ENCODE results near the gene SPOCK1. TPM values are rescaled to one million over a fixed set of nuclear protein-coding genes. Genes with fewer than 3 reads are reported as not detected.
A peak's percentile ranks its signal among the peaks of the same experiment; 100 is the strongest.

SPOCK1 gene
- total and polyA plus RNA-seq, 2 experiments from 2014 or later, result 8.2 to 10.5 TPM

DNA sequence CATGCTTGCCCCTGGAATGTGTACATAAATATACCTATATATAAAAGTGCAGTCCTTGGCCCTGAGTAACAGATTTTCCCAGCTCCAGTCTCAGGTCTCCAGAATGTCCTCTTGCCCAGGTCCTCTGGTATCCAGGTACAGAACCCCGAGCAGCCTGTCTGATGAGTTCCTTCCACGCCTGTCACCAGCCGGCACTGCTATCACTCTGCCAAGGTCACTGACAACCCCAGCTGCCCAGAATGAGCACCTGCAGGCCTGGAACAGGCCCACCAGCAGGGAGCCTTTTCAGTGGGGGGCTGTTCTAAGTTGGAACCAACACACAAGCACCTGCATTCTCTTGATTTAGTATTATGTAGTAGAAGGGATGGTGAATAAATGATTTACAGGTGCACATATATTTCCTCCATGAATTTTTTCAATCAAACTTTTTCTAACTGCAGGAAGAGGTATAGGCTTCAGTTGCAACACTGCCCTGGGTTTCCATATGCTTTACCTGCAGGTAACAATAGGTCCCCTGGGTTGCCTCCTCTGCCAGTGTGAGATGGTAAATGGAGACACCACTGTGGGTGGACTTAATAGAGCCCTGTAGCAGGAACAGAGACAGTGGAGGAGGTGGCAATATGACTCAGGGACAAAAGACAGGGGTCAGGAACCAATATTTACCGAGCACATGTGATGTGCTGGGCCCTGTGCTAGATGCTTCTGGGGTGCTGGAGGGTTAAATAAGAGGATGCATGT, 291.9 kb downstream of the SPOCK1 start:
- no peak overlapping the region for H3K4me3 Mint-ChIP-seq
- Histone ChIP-seq H3K4me3 (no peak overlapping the region), H3K9me2 (ENCODE audit: insufficient read depth) (peaks cover 10% of the 10 kb centered on the region), H3K79me2 (replicated peaks; ENCODE audit: insufficient read depth) (no peaks in the 10 kb centered on the region), H3K27me3 (ENCODE audit: insufficient read depth) (no peaks in the 10 kb centered on the region), H4K20me1 (replicated peaks; ENCODE audit: insufficient read depth) (no peaks in the 10 kb centered on the region; the same call in 1 of the 2 replicates), H3K4me1 (ENCODE audit: insufficient read depth) (peaks cover 10% of the 10 kb centered on the region), H3K36me3 (ENCODE audit: insufficient read depth) (no peaks in the 10 kb centered on the region), H3K4me2 (no peak overlapping the region), H3F3A (replicated peaks; ENCODE audit: low read depth) (no peaks in the 10 kb centered on the region), H2AFZ (no peak overlapping the region), H3K27ac (ENCODE audit: low read depth) (no peak overlapping the region)
- H3K27me3 Mint-ChIP-seq (ENCODE audit: insufficient read depth, low read depth, poor library complexity), result peaks cover 2% of the 10 kb centered on the region
- peaks cover 16% of the 10 kb centered on the region for H3K4me1 Mint-ChIP-seq
- H3K36me3 Mint-ChIP-seq (ENCODE audit: low read depth), result no peaks in the 10 kb centered on the region; the same call in 2 of the 3 replicates
- DNase-seq (ENCODE audit: low spot score) (no peak), ATAC-seq (peak; percentile 39; the same call in 2 of the 3 replicates)
- TF ChIP-seq, protein P1, sequence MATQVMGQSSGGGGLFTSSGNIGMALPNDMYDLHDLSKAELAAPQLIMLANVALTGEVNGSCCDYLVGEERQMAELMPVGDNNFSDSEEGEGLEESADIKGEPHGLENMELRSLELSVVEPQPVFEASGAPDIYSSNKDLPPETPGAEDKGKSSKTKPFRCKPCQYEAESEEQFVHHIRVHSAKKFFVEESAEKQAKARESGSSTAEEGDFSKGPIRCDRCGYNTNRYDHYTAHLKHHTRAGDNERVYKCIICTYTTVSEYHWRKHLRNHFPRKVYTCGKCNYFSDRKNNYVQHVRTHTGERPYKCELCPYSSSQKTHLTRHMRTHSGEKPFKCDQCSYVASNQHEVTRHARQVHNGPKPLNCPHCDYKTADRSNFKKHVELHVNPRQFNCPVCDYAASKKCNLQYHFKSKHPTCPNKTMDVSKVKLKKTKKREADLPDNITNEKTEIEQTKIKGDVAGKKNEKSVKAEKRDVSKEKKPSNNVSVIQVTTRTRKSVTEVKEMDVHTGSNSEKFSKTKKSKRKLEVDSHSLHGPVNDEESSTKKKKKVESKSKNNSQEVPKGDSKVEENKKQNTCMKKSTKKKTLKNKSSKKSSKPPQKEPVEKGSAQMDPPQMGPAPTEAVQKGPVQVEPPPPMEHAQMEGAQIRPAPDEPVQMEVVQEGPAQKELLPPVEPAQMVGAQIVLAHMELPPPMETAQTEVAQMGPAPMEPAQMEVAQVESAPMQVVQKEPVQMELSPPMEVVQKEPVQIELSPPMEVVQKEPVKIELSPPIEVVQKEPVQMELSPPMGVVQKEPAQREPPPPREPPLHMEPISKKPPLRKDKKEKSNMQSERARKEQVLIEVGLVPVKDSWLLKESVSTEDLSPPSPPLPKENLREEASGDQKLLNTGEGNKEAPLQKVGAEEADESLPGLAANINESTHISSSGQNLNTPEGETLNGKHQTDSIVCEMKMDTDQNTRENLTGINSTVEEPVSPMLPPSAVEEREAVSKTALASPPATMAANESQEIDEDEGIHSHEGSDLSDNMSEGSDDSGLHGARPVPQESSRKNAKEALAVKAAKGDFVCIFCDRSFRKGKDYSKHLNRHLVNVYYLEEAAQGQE (IDR thresholded peaks at IDR 0.05; ENCODE audit: unreplicated experiment), result no peak
- TF ChIP-seq STAT1 (IDR thresholded peaks at IDR 0.05; ENCODE audit: unreplicated experiment) (no peak), CTCF (conservative IDR thresholded peaks at IDR 0.05; ENCODE audit: low read depth in 2 of 2) (no peak), ZNF114 (CRISPR knock-in tag; IDR thresholded peaks at IDR 0.05) (no peak), EZH2 (IDR thresholded peaks at IDR 0.05; ENCODE audit: low read depth, unreplicated experiment) (no peak), NANOG (IDR thresholded peaks at IDR 0.05; ENCODE audit: borderline replicate concordance) (no peak), EZH2phosphoT487 (IDR thresholded peaks at IDR 0.05; ENCODE audit: unreplicated experiment) (no peak), CREB1 (CRISPR knock-in tag; IDR thresholded peaks at IDR 0.05; ENCODE audit: low read depth) (no peak), ZNF331 (CRISPR knock-in tag; IDR thresholded peaks at IDR 0.05; ENCODE audit: low read depth) (no peak), POLR2AphosphoS5 (IDR thresholded peaks at IDR 0.05; ENCODE audit: low read depth) (no peak), JUNB (IDR thresholded peaks at IDR 0.05; ENCODE audit: unreplicated experiment) (no peak), ZNF462 (CRISPR knock-in tag; IDR thresholded peaks at IDR 0.05) (no peak)
- TF ChIP-seq, protein P2, sequence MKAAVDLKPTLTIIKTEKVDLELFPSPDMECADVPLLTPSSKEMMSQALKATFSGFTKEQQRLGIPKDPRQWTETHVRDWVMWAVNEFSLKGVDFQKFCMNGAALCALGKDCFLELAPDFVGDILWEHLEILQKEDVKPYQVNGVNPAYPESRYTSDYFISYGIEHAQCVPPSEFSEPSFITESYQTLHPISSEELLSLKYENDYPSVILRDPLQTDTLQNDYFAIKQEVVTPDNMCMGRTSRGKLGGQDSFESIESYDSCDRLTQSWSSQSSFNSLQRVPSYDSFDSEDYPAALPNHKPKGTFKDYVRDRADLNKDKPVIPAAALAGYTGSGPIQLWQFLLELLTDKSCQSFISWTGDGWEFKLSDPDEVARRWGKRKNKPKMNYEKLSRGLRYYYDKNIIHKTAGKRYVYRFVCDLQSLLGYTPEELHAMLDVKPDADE (IDR thresholded peaks at IDR 0.05), result no peak
- no peak overlapping the region for H3K27ac Mint-ChIP-seq
- H3K9me3 Mint-ChIP-seq, result no peaks in the 10 kb centered on the region; the same call in 2 of the 3 replicates

All from GM23338 (cell line).